GM10248 (cell line): Measurements from ENCODE around the gene RNF224.

Experiments
- CTCF ChIA-PET: fragments of 300-600 bp; sonication (Branson Sonifier 250); formaldehyde crosslinking; extraction: SDS; loops from one replicate; lab custom pipeline; 2021; ENCODE audit warnings: antibody characterized with exemption; lab: Yijun Ruan, JAX
- POLR2A ChIA-PET: fragments of 350-650 bp; sonication (Branson Sonifier 250); formaldehyde crosslinking; extraction: SDS; loops from one replicate; lab custom pipeline; 2020; ENCODE audit warnings: antibody characterized with exemption; lab: Yijun Ruan, JAX
- DNase-seq: peaks from one replicate; pipeline ENCODE4 v3.0.0; 2012; ENCODE audit errors: extremely low spot score
- CTCF ChIP-seq: IDR thresholded peaks from 2 replicates; pipeline ENCODE4 v1.5.1; 2012; ENCODE audit warnings: mild to moderate bottlenecking, low read depth; ENCODE audit errors: extremely low read depth, missing control alignments, control extremely low read depth

Gene RNF224

GRCh38 chr9:137200311-137201204 lies 26.7 kb upstream of the RNF224 start, which contains the start of gene TPRN:
Gene TPRN (minus strand): TSS chr9:137200741. CDS start chr9:137200711, 30 bp downstream.
- no peak for TF ChIP-seq CTCF
- DNase-seq, result peak; percentile 100
- CTCF ChIA-PET, result interaction anchor here (0.7 to 1.5 kb wide), 10 partner anchors 10 to 172 kb away, joined by 3 to 7 read pairs (median 3); partner anchors contain the start of genes ANAPC2, RNF224 and SSNA1
- POLR2A ChIA-PET, result interaction anchor here (0.6 to 1.5 kb wide), 10 partner anchors 12 to 114 kb away, joined by 3 to 8 read pairs (median 4); partner anchors contain the start of genes ANAPC2, MAN1B1, SSNA1 and TUBB4B

- ChIA-PET POLR2A (interaction anchor here (0.6 to 1.5 kb wide), 10 partner anchors 12 to 115 kb away, joined by 3 to 8 read pairs (median 4); partner anchors contain the start of genes ANAPC2, MAN1B1, SSNA1 and TUBB4B), CTCF (interaction anchor here (0.7 to 3.9 kb wide), 11 partner anchors 11 to 172 kb away, joined by 3 to 18 read pairs (median 3); partner anchors contain the start of genes ANAPC2, RNF224 and SSNA1)
- no peak for DNase-seq
- TF ChIP-seq CTCF, result no peak
Observed at GRCh38 chr9:137201205-137201868, 26.0 kb upstream of the RNF224 start.

- TF ChIP-seq CTCF, result no peak
- DNase-seq, result no peak
- ChIA-PET POLR2A (interaction anchor here (0.7 kb wide), 1 partner anchor 398 kb away, joined by 3 read pairs; no protein-coding TSS in a partner anchor), CTCF (interaction anchor here (1.3 to 3.9 kb wide), 3 partner anchors 14 to 74 kb away, joined by 3 to 18 read pairs (median 3); partner anchors contain the start of genes ANAPC2 and SSNA1)
Observed at GRCh38 chr9:137202966-137203365, 24.3 kb upstream of the RNF224 start.

GRCh38 chr9:137204731-137205125 lies 22.6 kb upstream of the RNF224 start:
- no peak for TF ChIP-seq CTCF
- ChIA-PET POLR2A (interaction anchor here (0.6 to 1.0 kb wide), 2 partner anchors 19 to 38 kb away, joined by 3 to 5 read pairs; no protein-coding TSS in a partner anchor), CTCF (interaction anchor here (1.3 to 3.9 kb wide), 7 partner anchors 9 to 75 kb away, joined by 3 to 18 read pairs (median 3); partner anchors contain the start of genes ANAPC2, CYSRT1, RNF224 and SSNA1)
- DNase-seq, result no peak

- CTCF ChIA-PET, result interaction anchor here (1.0 to 3.9 kb wide), 7 partner anchors 16 to 57 kb away, joined by 3 to 18 read pairs (median 7); partner anchors contain the start of genes ANAPC2, CYSRT1, RNF224 and SSNA1
Observed at GRCh38 chr9:137205126-137206069, 21.9 kb upstream of the RNF224 start, which contains the start of the genes NDOR1 and TMEM203. Gene NDOR1 (plus strand): TSS chr9:137205700. CDS start chr9:137205778, 78 bp downstream. Gene TMEM203 (minus strand): TSS chr9:137205648. CDS start chr9:137205414, 234 bp downstream.

More at GRCh38 chr9:137205126-137206069, 21.9 kb upstream of the RNF224 start, which contains the start of the genes NDOR1 and TMEM203:
- no peak for TF ChIP-seq CTCF
- POLR2A ChIA-PET, result interaction anchor here (0.6 to 1.0 kb wide), 2 partner anchors 18 to 37 kb away, joined by 3 to 5 read pairs; no protein-coding TSS in a partner anchor
- DNase-seq, result peak; percentile 96
